SU-DHL-6 (cell line): ENCODE measurements around the gene GSS.

ENCODE experiments used
- EZH2phosphoT487 ChIP-seq: fragments of 200-600 bp; sonication (generic), shearing (Covaris generic); conservative IDR thresholded peaks from 2 replicates; pipeline ENCODE4 v1.6.1; 2018; ENCODE audit warnings: mild to moderate bottlenecking, antibody characterized with exemption, low read length, moderate library complexity, mixed read lengths
- TF ChIP-seq, protein P1 (sequence below): fragments of 200-600 bp; sonication (generic); IDR thresholded peaks from one replicate; pipeline ENCODE4 v1.5.1; 2017; ENCODE audit warnings: antibody characterized with exemption, mild to moderate bottlenecking, low read length, moderate library complexity; ENCODE audit not compliant: insufficient read depth, poor library complexity, severe bottlenecking

DNA sequence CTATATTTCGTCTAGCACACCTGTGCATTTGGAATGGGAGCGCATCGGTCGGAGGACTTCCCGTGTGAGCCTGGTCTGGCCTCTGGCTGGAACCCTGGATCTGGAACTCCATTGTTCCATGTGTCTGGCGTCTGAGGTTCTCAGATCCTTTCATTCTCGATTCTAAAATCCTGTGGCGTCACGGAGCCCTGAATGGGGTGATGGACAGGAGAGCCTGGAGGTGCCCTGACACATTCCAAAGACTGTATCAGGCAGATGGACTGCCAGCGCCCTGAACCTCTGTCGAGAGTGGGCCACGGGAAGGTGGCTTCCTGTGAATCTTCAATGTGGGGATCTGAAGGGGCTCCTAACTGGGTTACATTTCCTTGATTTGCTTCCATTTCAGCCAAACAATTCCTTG, 20.7 kb upstream of the GSS start:
- TF ChIP-seq, protein P1, sequence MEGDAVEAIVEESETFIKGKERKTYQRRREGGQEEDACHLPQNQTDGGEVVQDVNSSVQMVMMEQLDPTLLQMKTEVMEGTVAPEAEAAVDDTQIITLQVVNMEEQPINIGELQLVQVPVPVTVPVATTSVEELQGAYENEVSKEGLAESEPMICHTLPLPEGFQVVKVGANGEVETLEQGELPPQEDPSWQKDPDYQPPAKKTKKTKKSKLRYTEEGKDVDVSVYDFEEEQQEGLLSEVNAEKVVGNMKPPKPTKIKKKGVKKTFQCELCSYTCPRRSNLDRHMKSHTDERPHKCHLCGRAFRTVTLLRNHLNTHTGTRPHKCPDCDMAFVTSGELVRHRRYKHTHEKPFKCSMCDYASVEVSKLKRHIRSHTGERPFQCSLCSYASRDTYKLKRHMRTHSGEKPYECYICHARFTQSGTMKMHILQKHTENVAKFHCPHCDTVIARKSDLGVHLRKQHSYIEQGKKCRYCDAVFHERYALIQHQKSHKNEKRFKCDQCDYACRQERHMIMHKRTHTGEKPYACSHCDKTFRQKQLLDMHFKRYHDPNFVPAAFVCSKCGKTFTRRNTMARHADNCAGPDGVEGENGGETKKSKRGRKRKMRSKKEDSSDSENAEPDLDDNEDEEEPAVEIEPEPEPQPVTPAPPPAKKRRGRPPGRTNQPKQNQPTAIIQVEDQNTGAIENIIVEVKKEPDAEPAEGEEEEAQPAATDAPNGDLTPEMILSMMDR: no peak
- no peak for TF ChIP-seq EZH2phosphoT487
